SH-SY5Y (cell line): ENCODE measurements around the gene BRSK2.

Experiments
- GATA2 ChIP-seq: IDR thresholded peaks from 2 replicates; pipeline ENCODE4 v1.6.1; 2011; ENCODE audit warnings: mild to moderate bottlenecking, low read depth, low read length
- GATA3 ChIP-seq: IDR thresholded peaks from 2 replicates; pipeline ENCODE4 v1.6.1; 2011; ENCODE audit warnings: low read depth, mild to moderate bottlenecking, low read length, moderate library complexity

DNA sequence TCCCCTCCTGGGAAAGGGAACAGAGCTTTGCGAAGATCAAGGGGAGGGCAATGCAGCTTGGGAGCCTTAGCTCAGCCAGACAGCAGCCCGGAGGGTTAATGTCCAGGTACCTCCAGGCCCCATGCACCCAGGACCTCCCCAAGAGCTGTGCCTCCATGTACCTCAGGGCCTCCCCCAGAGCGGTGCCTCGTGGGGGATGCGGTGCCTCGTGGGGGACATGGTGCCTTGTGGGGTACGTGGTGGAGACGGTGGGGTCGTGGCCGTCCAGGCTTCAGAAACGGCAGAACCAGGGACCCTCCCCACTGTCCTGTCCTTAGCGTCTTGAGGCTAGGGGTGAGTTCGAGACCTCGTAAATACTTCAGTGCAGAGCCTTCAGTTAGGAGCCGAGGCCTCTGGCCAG, 33.2 kb downstream of the BRSK2 start:
- TF ChIP-seq GATA2 = no peak
- TF ChIP-seq GATA3 = no peak
